ENCODE data around the gene USP40. TPM values are rescaled to one million over a fixed set of nuclear protein-coding genes. Genes with fewer than 3 reads are reported as not detected.

Gene USP40
- total RNA-seq, 1 donor from 2014 or later = 47.6 TPM

DNA sequence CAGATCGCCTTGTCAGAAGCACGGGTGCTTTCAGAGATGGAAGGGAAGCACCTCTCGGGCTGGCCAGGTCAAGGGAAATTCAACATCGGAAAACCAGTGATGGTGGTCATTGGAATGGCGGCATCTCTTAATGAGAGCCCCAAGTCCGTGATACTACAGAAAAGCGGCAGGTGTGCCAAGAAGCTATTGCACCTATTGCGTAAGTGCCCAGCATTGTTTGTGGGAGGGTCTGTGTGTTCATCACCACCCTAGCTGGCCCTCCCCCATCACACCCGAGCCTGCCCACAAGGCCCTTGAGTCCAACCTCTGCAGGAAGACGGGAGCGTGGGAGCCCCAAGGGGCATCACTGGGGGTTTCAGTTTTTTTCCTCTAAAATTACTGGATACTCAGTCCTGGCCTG is 111.6 kb downstream of the USP40 start:
- no peak for ATAC-seq
- peaks cover 98% of the 10 kb centered on the region for H3K36me3 ChIP-seq

DNA sequence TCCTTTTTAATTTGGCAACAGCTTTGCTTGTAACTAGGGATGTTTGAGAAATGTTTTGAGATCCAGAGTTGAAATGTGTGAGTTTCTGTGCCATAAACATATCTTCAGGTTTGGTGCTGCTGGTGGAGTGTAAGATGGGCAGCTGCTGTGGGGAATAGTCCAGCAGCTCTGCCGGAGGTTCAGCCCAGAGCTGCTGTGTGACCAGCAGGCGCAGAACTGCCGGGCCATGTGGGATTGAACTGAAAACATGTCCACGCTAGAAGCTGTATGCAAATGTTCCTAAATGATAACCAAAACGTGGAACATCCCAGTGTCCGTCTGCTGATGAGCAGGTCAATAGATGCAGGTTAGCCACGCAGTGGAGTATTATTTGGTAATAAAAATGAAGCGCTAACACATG is 112.7 kb downstream of the USP40 start:
- DNase-seq = peak; percentile 21
- peaks cover 98% of the 10 kb centered on the region for H3K36me3 ChIP-seq
- no peaks in the 10 kb centered on the region for H3K4me1 ChIP-seq
- H3K4me3 ChIP-seq = no peak overlapping the region
- ATAC-seq = no peak
- TF ChIP-seq, protein P1, sequence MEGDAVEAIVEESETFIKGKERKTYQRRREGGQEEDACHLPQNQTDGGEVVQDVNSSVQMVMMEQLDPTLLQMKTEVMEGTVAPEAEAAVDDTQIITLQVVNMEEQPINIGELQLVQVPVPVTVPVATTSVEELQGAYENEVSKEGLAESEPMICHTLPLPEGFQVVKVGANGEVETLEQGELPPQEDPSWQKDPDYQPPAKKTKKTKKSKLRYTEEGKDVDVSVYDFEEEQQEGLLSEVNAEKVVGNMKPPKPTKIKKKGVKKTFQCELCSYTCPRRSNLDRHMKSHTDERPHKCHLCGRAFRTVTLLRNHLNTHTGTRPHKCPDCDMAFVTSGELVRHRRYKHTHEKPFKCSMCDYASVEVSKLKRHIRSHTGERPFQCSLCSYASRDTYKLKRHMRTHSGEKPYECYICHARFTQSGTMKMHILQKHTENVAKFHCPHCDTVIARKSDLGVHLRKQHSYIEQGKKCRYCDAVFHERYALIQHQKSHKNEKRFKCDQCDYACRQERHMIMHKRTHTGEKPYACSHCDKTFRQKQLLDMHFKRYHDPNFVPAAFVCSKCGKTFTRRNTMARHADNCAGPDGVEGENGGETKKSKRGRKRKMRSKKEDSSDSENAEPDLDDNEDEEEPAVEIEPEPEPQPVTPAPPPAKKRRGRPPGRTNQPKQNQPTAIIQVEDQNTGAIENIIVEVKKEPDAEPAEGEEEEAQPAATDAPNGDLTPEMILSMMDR (IDR thresholded peaks at IDR 0.05) = no peak
- no peaks in the 10 kb centered on the region for H3K9me3 ChIP-seq
- intact Hi-C loops (cut with DNase I) = no loop called here
- H3K27me3 ChIP-seq = no peaks in the 10 kb centered on the region
- no peak overlapping the region for H3K27ac ChIP-seq

More for the DNA sequence above, 111.6 kb downstream of the USP40 start:
- Histone ChIP-seq H3K27me3 (no peaks in the 10 kb centered on the region), H3K4me3 (no peak overlapping the region), H3K9me3 (no peaks in the 10 kb centered on the region), H3K27ac (no peak overlapping the region), H3K4me1 (no peaks in the 10 kb centered on the region)
- intact Hi-C loops (cut with DNase I) = no loop called here
- DNase-seq = peak; percentile 23
- TF ChIP-seq, protein P1 (IDR thresholded peaks at IDR 0.05) = no peak

DNA sequence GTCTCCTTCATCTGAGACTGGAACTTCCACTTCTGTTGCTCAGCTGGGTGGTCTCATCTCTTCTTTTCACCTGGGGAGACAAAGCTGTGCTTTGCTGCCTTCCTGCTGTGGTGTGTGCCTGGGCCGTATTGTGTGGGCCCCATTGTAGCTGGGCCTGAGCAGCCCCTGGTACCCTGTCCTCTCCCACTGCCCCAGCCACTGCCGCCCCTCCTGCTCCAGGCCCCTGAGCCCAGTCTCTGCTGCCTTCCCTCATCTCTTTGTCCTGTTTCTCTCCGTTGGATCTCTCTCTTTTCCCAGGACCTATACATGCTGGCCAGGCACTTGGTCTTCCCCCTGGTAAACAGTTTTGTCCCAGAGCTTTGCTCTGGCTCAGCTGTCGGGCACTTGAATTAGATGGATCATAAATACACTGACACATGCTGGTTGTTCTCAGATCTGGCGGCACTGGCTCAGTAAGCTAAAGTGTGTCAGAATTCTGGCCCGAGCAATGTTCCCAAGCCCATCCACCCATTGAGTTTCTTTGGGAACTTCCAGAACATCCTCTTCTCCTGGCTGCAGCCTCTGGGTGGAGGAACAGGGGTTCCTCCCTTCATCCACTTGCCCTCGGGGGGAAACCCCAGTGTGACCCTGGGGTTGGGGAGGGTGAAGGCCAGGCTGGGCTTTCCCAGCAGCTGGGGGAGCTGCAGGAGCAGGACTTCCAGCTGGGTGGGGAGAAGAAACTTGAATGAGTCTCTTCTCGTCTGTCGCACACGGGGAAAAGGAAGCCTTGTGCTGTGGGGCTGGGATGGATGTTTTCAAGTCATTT is 113.3 kb downstream of the USP40 start:
- intact Hi-C loops (cut with DNase I) = no loop called here
- Histone ChIP-seq H3K27me3 (no peaks in the 10 kb centered on the region), H3K4me1 (no peaks in the 10 kb centered on the region), H3K27ac (no peak overlapping the region), H3K4me3 (no peak overlapping the region), H3K36me3 (peaks cover 96% of the 10 kb centered on the region), H3K9me3 (no peaks in the 10 kb centered on the region)
- no peak for ATAC-seq
- TF ChIP-seq, protein P1 (IDR thresholded peaks at IDR 0.05) = no peak
- peak; percentile 37 for DNase-seq

- Histone ChIP-seq H3K27ac (no peak overlapping the region), H3K4me3 (no peak overlapping the region), H3K4me1 (no peaks in the 10 kb centered on the region), H3K9me3 (no peaks in the 10 kb centered on the region), H3K36me3 (peaks cover 97% of the 10 kb centered on the region), H3K27me3 (no peaks in the 10 kb centered on the region)
- TF ChIP-seq, protein P1 (IDR thresholded peaks at IDR 0.05) = no peak
- intact Hi-C loops (cut with DNase I) = no loop called here
- DNase-seq = peak; percentile 17
- ATAC-seq = no peak
Observed at GRCh38 chr2:233451950-233452349, 114.6 kb downstream of the USP40 start.

DNA sequence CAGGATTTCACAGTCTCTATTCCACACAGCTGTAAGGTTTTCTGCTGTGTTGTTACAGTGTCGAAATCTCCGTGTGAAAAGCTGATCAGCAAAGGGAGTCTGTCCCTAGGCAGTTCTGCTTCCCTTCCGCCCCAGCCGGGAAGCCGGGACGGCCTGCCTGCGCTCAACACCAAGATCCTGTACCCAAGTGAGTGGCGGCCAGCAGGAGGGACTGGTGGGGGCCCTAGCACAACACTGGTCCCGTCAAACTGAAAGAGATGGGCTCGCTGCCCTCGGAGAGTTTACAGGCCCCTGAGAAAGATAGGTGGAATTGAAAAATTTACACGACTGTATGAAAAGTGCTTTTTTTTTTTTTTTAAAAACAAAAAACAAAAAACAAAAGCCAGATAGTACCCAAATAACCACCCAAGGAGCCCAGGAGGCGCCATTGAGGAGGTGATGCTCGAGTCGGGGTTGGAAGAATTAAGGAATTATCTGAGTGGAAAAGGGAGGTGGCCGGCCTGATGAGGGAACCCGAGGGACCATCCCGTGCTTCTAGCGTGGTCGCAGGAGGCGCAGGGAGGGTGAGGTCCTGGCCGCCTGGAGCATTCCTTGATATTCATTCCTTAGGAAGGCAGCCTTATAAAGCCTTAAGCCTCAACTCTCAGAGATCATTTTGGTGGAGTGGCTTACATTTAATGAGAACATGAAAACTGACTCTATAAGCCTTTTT is 115.6 kb downstream of the USP40 start:
- H3K4me3 ChIP-seq = no peak overlapping the region
- H3K9me3 ChIP-seq = no peaks in the 10 kb centered on the region
- TF ChIP-seq, protein P1 (IDR thresholded peaks at IDR 0.05) = no peak
- intact Hi-C loops (cut with DNase I) = no loop called here
- H3K4me1 ChIP-seq = no peaks in the 10 kb centered on the region
- H3K36me3 ChIP-seq = peaks cover 97% of the 10 kb centered on the region
- no peak overlapping the region for H3K27ac ChIP-seq
- ATAC-seq (no peak), DNase-seq (peak; percentile 48)
- no peaks in the 10 kb centered on the region for H3K27me3 ChIP-seq

Measured in upper lobe of right lung (tissue), 1 donor.